Left renal cortex interstitium (tissue), 4 donors: ENCODE data around the gene NUP98. TPM values are rescaled to one million over a fixed set of nuclear protein-coding genes. Genes with fewer than 3 reads are reported as not detected.
"Not testable (repeated sequence)": the region's sequence is repeated elsewhere in the genome, so short reads cannot be mapped to it uniquely, and the experiment has no call there.

ENCODE experiments used
- DNase-seq, 4 donors: peaks; one replicate each; pipeline ENCODE4 v3.0.0-alpha.2; 2013; ENCODE audit warnings: low read depth in 4 of 4, low spot score in 2 of 4, missing footprints in 1 of 4
- polyA plus RNA-seq, 4 donors: library from polyadenylated mRNA; unstranded; fragments of 120-200 nt; gene quantifications; one replicate each; pipeline ENCODE4 v1.2.1, GENCODE V29; 2013; ENCODE audit not compliant: insufficient read length in 4 of 4

The NUP98 gene
- polyA plus RNA-seq, 4 donors: 57.0 to 74.6 (median 63.3) TPM

GRCh38 chr11:3827434-3828186 is 30.3 kb upstream of the NUP98 start:
- DNase-seq: no peak

- no peak for DNase-seq
These were observed 29.4 kb upstream of the NUP98 start for GRCh38 chr11:3826721-3827120.

GRCh38 chr11:3825473-3826154 is 28.3 kb upstream of the NUP98 start:
- DNase-seq: no peak

GRCh38 chr11:3824714-3825472 is 27.5 kb upstream of the NUP98 start:
- no peak for DNase-seq

- DNase-seq: no peak
These were observed 26.6 kb upstream of the NUP98 start for GRCh38 chr11:3823762-3824506.

GRCh38 chr11:3823303-3823702 is 25.9 kb upstream of the NUP98 start:
- DNase-seq: no peak

- no peak for DNase-seq
These were observed 25.0 kb upstream of the NUP98 start for GRCh38 chr11:3822312-3822711.

- no peak for DNase-seq
These were observed 23.6 kb upstream of the NUP98 start for GRCh38 chr11:3820971-3821370.

- no peak for DNase-seq
These were observed 19.9 kb upstream of the NUP98 start for GRCh38 chr11:3817181-3817800.

GRCh38 chr11:3816673-3817072 is 19.3 kb upstream of the NUP98 start:
- no peak for DNase-seq

GRCh38 chr11:3815845-3816244 is 18.5 kb upstream of the NUP98 start:
- DNase-seq: no peak

GRCh38 chr11:3814832-3815231 is 17.5 kb upstream of the NUP98 start:
- DNase-seq: not testable (repeated sequence)

GRCh38 chr11:3810951-3811350 is 13.6 kb upstream of the NUP98 start:
- no peak for DNase-seq

- DNase-seq: no peak
These were observed 13.1 kb upstream of the NUP98 start for GRCh38 chr11:3810446-3810845.

GRCh38 chr11:3809624-3809928 is 12.2 kb upstream of the NUP98 start:
- DNase-seq: no peak

- peak in 2 of 4 donors; percentile 24 to 39 for DNase-seq
These were observed 11.7 kb upstream of the NUP98 start for GRCh38 chr11:3808861-3809623.

- peak in 3 of 4 donors; percentile 54 to 62 (median 60) for DNase-seq
These were observed 10.8 kb upstream of the NUP98 start, which contains the start of gene PGAP2 for GRCh38 chr11:3807909-3808860. Gene PGAP2 (plus strand): TSS chr11:3808560. CDS start chr11:3811260, 2,700 bp downstream.

- no peak for DNase-seq
These were observed 6.6 kb upstream of the NUP98 start for GRCh38 chr11:3803726-3804495.
